ENCODE results near the gene DAB2IP.

DNA sequence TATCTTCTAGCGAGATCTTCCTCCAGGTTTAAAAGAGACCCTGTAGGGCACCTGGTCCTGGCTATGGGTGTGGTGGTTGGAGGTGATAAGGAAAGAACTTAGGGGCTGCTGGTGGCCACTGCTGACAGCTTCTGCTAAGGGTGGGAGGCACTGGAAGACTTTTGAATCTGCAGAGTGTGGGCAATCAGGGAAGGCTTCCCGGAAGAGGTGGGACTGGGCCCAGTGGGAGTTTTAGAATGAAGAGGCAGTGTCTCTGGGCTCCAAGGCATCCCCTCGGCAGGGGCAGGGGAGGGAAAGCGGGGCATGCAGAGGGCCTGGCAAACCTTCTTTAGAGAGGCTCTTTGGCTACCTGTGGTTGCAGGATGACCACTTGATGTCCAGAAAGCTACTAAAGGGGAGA, 23.0 kb upstream of the DAB2IP start:
- TF ChIP-seq CTCF (IDR thresholded peaks at IDR 0.05) (no peak), POLR2AphosphoS5 (IDR thresholded peaks at IDR 0.05) (no peak), POLR2A (IDR thresholded peaks at IDR 0.05) (no peak)

Data from prostate gland (tissue), 2 donors.